Stimulated activated CD8-positive, alpha-beta memory T cell treated with anti-CD3 and anti-CD28 coated beads, Interleukin-4, amount 100 ng/mL, for 4 hours (primary cell): ENCODE measurements around the gene SLC16A8.
"Not testable (repeated sequence)": the region's sequence is repeated elsewhere in the genome, so short reads cannot be mapped to it uniquely, and the experiment has no call there.

Experiments used
- DNase-seq, 2 donors: peaks; one replicate each; pipeline ENCODE4 v3.0.0-alpha.2; 2020; ENCODE audit warnings: low read depth in 2 of 2, low spot score in 1 of 2

SLC16A8 gene

DNA sequence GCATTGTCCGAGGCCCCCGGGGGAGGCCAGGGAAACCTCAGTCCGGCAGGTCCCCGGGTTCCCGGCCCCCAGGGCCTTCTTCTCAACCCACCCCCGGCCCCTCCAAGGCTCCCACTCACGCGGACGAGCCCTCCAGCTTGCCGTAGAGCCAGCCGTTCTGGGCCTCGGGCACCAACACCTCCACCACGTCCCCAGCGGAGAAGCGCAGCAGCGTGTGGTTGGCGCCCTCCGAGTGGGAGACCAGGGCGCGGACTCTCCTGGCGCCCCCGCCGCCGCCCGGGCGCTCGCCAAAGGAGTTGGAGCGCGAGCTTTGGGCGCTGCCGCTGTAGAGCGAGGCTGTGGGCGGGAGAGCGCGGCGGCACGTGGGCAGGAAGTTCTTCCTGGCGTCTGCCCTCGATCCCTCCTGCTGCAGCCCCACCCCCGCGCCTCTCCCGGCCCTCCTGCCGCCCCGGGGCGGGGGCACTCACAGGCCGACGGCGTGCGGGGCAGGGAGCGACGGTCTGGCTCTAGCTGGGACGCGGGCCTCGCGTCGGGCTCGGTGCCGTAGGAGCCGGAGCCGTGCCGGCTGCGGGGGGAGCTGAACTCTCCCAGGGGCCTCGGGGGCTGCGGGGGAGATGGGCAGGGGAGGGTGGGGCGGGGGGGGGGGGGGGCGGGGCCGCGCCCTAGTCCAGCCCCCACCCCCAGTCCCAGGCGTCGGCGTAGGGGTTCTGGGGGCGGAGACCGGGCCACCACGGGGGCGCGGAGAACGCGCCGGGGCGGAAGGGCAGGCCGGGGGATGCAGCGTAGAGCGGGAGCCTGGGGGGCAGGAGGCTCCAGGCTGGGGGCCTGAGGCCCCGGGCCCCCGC is 4.9 kb upstream of the SLC16A8 start:
- no peak for DNase-seq

DNA sequence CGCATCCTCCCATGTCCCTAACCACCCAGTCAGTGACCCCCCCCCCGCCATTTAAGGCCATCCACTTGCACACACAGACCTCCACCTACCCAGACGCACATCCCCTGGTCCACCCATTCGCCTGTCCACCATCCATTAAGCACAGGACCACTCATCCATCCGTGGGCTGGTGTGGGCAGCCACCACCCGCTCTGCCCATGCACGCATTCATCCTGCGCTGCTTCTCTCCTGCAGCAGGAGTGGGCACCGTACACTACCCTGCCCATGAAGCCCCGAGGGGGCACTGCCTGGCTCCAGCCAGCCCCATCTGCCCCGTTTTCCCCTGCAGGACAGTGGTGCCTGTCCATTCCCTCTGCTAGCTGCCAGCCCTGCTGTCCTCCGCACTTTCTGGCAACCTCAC is 3.9 kb upstream of the SLC16A8 start:
- no peak for DNase-seq

DNA sequence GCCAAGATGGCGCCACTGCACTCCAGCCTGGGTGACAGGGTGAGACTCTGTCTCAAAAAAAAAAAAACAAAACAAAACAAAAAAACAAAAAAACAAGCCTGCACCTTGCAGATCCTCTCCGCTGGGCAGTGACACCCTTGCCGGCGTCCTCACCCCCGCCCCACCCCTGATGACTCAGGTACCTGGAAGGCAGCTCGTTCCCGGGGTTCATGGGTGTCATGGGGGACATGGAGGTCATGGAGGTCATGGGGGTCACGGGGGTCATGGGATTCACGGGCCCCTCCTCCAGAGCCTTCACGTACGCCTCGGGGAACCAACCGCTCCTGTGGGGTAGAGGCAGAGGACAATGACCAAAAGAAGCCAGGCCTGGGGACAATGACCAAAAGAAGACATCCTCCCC is 3.0 kb upstream of the SLC16A8 start:
- no peak for DNase-seq

DNA sequence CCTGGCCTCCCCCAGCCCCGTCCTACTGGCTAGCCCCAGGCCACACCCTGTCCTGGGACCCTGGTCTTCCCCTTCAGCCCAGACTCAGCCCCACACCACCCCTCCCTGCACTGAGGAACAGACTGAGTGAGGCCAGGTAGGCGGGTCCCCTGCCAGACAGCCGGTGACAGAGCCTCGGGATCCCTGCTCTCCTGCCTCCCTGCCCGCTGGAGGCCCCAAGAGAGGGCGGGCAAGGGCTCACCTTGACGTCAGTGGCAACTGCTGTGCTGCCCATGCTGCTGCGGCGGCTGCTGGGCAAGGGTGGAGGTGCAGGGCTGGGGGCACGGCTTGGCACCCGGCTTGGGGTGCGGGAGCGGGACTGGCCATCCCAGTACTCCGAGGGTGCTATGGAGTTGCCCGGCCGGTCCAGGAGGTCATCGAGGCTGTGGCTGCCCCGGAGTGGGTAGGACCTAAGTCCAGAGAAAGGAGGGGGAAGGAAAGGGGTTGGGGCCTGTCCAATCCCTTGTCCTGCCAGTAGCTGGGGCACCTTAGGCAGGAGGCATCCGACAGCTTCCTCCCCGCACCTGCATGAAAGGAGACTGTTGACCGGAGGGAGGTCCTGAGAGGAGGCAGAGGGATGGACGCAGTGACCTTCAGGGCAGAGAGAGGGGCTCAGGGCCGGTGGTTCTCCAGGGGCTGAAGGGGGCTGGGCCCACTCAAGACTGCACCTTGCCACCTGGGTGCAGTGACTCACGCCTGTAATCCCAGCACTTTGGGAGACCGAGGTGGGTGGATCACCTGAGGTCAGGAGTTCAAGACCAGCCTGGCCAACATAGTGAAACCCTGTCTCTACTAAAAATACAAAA is 2.2 kb upstream of the SLC16A8 start:
- DNase-seq = no peak

DNA sequence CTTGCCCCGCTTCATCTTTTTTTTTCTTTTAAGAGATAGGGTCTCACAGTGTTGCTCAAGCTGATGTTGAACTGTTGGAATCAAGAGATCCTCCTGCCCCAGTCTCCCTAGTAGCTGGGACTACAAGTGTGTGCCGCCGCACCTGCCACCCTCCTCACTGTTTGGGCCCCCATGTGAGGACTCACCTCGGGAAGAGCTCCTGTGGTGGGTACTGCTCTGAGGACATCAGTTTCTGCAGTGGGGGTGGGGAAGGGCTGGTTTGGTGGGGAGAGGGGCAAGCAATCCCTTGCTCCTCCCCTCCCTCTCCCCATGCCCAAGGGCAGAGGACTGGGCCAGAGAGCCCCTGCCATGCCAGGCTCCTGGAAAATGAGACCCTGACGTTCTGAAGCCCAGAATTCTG is 1.5 kb upstream of the SLC16A8 start:
- DNase-seq = no peak

DNA sequence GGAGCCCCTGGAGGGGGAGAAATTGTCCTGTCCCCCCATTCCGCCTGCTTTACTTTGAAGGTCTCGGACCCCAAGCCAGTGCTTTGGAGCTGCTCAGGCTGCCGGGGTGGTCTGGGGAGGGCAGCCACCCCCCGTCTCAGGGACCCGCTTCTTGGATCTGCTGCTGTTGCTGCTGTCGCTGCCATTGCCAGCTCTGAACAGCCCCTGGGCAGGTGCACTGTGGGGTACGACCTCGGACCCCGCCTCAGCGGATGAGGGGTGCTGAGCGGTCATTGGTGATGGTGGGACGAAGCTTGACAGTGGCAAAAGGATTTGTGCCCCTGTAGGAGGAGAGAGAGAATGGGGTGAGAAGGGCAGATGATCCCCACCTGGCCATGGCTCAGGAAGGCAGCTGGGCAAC is 1.1 kb upstream of the SLC16A8 start:
- DNase-seq = no peak

DNA sequence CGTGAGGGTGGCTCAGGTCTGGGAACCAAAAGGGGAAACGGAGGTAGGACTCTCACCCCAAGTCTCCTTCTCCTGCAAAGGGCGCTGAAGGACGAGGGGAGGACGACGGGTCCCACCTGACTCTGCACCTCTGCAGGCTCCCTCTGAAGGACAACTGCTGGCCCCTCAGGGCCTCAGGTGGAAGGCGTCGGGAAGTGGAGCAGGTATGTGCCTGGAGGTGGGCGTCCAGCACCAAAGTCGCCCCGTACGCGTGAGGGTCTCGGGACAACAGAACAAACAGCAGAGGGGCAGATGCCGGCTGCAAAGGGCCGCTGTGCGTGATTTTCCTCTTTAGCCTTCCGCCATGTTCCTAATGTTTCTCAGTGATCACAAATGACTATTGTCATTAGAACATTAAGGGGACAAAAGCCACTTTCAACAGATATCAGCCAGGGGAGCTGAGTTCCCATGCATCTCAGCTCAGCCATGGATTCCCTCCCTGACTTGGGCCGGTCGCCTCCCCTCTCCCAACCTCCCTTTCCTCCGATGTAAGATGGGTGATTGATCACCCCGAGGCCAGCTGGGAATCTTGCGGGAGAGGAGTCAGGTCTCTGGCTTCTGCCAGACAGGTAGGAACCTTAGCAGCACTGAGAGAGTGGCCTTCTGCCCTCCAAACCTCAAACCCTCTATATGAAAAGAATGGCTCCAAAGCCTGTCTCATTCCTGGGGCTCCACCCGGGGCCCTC is 836 bp downstream of the SLC16A8 start:
- no peak for DNase-seq

DNA sequence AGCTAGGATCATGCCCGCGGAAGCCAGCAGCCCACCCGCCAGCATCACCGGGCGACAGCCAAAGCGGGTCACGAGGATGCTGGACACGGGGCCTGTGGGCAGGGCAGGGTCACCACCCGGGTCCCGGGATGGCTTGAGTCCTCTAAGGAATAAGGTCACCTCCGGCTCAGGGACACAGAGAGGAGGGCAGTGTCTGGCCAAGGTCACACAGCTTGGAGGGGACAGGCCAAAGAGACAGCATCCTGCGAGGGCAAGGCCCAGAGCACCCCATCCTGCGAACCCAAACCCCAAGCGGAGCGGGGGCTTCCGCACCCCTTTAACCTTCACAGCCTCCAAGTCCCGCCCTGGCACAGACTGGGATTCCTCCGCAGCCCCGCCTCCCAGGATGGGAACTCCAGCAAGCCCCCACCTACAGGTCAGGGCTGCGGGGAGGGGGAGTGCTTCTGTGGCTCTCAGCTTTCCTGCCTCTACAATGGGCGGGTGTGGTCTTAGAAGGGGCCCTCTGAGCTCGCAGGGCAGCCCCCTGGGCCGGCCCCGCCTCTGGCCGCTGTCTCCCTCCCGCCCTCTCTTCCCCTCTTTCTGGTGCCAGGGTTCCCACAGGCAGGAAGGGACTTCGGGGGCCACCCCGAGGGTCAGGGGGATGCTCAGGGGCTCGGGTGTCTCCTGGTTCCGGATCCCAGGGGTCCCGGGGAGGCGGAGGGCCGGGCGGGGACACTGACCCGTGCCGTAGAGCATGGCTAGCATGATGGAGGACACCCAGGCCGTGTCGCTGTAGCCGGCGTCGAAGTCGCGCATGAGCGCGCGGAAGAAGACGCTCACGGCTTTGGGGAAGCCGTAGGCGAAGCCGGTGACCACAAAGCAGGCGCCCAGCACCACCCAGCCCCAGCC is 1.8 kb downstream of the SLC16A8 start:
- no peak for DNase-seq

DNA sequence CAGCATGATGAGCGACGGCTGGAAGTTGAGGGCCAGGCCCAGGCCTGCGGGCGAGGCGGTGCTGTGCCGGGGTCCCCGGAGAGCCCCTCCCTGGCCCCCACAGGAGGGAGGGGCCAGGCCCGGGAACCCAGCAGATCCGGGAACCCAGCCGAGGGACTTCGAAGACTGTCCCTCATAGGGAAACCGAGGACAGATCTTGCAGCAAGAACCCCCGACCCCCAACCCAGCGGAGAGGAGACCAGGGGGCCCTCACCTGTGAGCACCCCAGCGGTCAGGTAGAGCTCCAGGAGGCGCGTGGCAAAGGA is 2.4 kb downstream of the SLC16A8 start:
- DNase-seq = no peak

DNA sequence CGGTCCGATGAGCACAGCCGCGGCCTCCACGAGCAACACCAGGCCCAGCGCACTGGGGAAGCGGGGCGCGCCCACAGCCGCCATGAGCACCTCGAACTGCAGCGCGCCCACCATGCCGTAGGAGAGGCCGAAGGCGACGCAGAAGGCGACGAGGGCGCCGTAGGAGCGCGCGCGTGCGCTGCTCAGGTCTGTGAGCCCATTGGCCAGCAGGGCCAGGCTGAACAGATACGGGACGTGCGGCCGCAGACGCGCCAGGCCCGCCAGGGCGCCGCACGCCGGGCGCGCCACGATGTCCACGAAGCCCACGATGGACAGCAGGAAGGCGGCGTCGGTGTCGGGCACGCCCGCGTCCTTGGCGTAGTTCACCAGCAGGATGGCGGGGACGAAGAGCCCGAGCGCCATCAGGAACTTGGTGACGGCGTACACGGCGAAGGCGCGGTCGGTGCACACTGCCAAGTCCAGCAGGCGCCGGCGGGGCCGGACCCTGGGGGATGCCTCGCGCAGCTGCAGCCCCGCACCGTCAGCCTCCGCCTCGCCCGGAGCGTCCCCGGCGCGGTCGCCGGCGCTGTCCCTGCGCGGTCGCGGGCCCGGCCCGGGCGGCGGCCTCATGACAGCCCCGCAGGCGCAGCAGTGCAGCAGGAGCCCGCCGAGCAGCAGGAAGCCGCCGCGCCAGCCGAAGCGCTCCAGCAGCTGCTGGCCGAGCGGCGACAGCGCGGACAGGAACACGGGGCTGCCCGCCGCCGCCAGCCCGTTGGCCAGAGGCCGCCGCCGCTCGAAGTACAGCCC is 2.9 kb downstream of the SLC16A8 start:
- no peak for DNase-seq

DNA sequence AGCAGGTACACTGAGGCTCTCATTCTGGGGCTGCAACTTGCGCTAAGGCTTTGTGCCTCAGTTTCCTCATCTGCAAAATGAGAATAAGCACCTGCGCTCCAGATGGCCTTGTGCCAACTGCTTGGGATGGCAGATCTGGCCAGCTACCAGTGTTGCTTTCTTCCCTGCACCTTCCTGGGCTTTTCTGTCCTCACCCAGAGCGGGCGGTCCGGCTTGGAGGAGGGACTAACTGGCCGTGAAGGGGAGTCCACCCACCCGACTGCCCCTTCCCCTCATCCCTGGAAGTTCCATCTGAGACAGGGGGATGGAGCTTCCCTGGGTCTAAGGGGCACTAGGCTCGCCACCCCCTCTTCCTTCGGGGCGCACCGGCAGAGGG is 3.5 kb downstream of the SLC16A8 start:
- no peak for DNase-seq

DNA sequence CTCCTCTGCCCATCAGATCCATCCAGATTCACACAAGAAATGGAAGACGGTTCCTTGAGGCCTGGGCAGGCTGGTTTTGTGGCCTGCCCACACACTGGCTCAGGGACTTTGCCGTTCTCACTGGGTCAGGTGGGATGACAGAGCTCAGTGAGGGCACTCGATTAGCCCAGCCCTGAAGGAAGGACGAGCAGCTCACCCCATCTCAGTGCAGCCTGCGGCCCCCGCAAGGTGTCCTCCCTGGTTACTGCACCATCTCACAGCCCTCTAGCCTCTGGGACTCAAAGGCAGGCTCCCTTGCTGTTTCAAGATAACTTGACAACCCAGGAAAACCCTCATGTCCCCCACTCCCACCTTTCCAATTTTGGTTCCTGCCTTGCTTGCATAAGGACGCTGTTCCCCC is 4.2 kb downstream of the SLC16A8 start:
- DNase-seq = no peak

DNA sequence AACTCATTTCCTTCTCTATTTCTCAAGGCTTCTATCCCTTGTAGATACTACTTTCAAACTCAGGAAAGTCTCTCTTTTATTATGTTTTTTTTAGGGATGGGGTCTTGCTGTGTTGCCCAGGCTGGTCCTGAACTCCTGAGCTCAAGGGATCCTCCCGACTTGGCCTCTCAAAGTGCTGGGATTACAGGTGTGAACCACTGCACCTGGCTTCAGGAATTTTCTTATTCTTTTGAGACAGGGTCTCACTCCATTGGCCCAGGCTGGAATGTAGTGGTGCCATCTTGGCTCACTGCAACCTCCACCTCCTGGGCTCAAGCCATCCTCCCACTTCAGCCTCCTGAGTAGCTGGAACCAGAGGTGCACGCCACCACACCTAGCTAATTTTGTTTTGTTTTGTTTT is 4.8 kb downstream of the SLC16A8 start:
- not testable (repeated sequence) for DNase-seq

DNA sequence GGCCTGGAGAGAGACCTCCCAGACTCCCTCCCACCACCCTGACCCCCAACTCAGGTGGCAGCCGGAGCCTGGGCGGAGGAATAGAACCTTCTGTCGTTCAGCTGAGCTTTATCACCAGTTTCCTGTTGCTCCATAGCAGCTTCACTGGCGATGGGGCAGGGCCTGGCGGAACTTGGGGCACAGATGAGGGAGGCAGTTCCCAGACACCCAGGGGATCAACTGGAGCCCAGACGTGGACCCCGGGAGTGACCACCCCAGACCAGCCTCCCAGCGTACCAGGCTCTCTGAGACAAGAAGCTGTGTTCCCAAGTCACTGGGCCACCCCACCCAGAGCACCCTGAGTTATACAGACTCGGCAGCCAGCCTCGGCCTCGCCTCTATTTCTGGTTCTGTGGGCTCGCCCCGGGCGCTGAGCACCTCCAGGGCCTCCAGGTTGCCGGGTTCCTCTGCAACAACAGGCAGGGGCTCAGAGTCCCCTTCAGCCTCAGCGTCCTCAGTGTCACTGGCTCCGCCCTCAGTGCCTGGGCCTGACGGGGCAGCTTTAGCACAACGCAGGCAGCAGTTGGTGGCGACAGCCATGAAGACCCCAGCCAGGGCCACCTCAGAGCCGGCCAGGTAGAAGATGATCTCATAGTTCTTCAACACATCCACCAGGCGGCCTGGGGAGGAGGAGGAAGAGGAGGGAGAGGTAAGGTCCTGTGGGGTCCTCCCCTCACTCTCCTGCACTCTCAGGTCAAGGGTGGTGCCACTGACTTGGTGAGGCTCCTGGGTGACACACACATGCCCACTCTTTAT is 5.7 kb downstream of the SLC16A8 start:
- DNase-seq = no peak

DNA sequence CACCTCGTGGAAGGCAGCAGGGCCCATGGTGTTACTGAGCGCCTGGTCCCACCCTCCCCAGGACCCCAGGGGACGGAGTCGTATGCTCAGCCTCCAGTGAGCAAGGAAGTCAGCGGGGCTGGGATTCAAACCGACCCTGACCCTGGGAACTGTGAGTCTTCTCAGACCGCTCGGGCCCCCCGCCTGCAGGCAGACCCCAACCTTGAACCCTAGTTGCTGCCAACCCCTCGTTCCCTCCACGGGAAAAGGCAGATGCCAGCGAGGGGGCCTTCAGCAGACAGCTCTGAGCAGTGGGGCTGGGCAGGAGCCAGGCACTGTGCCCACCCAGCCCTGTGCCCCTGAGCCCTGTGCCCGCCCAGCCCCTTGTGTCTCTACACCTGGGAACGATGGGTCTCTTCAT is 6.4 kb downstream of the SLC16A8 start:
- DNase-seq = no peak

DNA sequence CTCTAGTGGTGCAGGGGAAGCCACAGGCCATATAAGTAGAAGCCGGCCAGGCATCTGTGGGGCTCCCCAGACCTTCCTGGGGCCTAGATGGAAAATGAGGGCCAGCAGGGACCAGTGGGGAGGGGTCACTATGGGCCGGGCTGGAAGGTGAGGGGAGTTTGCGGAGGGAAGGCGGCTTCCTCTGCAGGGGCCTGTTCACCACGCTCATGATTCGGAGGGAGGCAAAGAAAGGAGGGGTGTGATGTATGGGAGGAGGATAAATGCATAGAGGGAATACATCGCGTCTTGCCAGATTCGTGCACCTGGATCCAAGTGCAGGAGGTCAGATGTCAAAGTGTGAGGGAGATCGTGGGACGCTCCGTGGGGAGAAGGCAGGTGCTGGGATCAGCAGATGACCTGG is 6.9 kb downstream of the SLC16A8 start:
- no peak for DNase-seq

DNA sequence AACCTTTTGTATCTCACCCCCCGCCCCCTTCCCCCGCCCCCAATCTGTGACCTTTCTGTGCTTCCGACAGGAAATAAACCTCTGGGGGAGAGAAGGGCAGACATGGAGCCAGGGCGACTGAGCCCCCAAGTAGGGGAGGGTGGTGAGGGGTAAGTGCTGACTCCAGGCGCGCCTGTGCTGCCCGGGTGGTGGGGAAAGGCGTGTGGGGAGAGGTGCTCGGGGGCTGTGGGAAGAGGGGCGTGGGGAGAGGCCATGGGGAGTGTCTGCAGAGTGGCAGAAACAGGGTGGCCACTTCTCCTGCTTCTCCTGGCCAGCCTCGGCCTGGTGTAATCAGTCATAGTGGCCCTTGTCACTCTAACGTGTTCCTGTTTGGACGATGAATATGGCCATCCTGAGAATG is 8.0 kb downstream of the SLC16A8 start:
- no peak for DNase-seq

DNA sequence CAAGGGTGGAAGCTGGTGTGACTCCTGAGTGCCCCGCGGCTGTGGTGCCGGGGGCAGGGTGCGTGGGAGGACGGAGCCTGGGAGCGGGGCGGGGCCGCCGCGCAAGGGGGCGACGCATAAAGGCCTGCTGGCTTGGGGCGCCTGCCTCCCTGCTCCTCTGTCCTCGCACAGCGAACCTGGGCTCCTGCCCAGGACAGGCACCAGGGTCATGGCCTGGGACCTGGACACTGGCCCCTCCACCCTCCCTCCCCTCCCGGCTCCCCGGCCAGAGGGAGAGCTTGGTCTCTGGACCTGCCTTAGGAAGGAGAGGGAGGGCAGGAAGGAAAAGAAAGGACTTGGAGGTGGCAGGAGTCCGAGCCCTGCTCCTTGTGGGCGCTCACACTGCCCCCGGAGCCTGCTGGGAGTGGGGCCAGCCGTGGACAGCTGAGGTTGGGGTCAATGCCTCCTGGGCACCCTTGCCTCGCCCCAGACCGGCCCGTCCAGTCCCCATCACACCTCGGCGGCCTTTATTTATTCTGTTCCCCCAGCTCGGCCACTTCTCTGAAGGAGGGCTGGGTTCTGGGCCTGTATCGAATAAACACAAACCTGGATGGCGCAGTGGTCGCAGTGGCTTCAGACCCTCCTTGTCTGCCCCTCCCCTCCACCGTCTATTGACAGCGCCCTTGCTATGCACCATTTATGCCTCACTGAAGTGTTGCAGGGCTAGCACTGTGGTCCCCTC is 8.7 kb downstream of the SLC16A8 start:
- DNase-seq = no peak
